B cell (primary cell): ENCODE results near the gene SAMSN1. TPM values are rescaled to one million over a fixed set of nuclear protein-coding genes. Genes with fewer than 3 reads are reported as not detected.
A peak's percentile ranks its signal among the peaks of the same experiment; 100 is the strongest.

Experiments used
- ATAC-seq: fragments of 200-7000 bp; cut with Tn5 transposase; one replicate; pipeline ENCODE4 v1.10.0; 2021; ENCODE audit warnings: low read depth, mild to moderate bottlenecking, moderate number of reproducible peaks, moderate library complexity
- CTCF ChIA-PET: fragments of 350-600 bp; sonication (Branson Sonifier 250); formaldehyde crosslinking; loops from one replicate; lab custom pipeline; 2021; ENCODE audit warnings: antibody characterized with exemption, inconsistent platforms; lab: Charles Lee
- POLR2A ChIA-PET: fragments of 350-600 bp; sonication (Branson Sonifier 250); formaldehyde crosslinking; loops from one replicate; lab custom pipeline; 2021; ENCODE audit warnings: antibody characterized with exemption; lab: Charles Lee
- DNase-seq: peaks from one replicate; pipeline ENCODE4 v3.0.0; 2013
- H2AFZ ChIP-seq: 2 replicates; pipeline ENCODE4 v1.6.1; 2012; ENCODE audit warnings: mild to moderate bottlenecking, low read depth, low read length; ENCODE audit not compliant: insufficient read depth, poor library complexity, severe bottlenecking
- H3K27ac ChIP-seq, 2 donors: 1 replicate in 1 of 2; 2 replicates in 1 of 2; pipeline ENCODE4 v1.5.1; 2012 to 2013; ENCODE audit warnings: low read length in 2 of 2, mild to moderate bottlenecking in 2 of 2, moderate library complexity in 1 of 2
- H3K27me3 ChIP-seq, 4 experiments: fragments of 200-600 bp in 1 of 4; sonication (generic) in 1 of 4; replicated peaks in 1 of 4; 1 replicate in 2 of 4; 2 replicates in 2 of 4; pipeline versions ENCODE4 v1.6.1 to v1.7.0; 2013 to 2016; ENCODE audit warnings: low read length in 3 of 4, mild to moderate bottlenecking in 2 of 4, mixed read lengths in 1 of 4, moderate library complexity in 1 of 4; ENCODE audit not compliant: insufficient read depth in 4 of 4, control insufficient read depth in 3 of 4; ENCODE audit errors: control extremely low read depth in 1 of 4
- H3K36me3 ChIP-seq, 2 experiments: replicated peaks in 1 of 2; 1 replicate in 1 of 2; 2 replicates in 1 of 2; pipeline versions ENCODE4 v1.6.1 to v1.7.1; 2013; ENCODE audit warnings: low read length in 1 of 2; ENCODE audit not compliant: insufficient read depth in 2 of 2, control insufficient read depth in 1 of 2; ENCODE audit errors: control extremely low read depth in 1 of 2, extremely low read depth in 1 of 2
- H3K4me1 ChIP-seq, 2 donors: fragments of 200-600 bp in 1 of 2; sonication (generic) in 1 of 2; 1 replicate in 1 of 2; 2 replicates in 1 of 2; pipeline versions ENCODE4 v1.5.1 to v1.6.1; 2013 to 2017; ENCODE audit warnings: low read length in 2 of 2; ENCODE audit not compliant: control insufficient read depth in 2 of 2, insufficient read depth in 2 of 2
- H3K4me2 ChIP-seq: replicated peaks from 2 replicates; pipeline ENCODE3; 2012; ENCODE audit warnings: mild to moderate bottlenecking, low read depth, low read length; ENCODE audit not compliant: poor library complexity, severe bottlenecking
- H3K4me3 ChIP-seq, 5 experiments: fragments of 200-600 bp in 1 of 5; sonication (generic) in 1 of 5; 1 replicate in 3 of 5; 2 replicates in 2 of 5; pipeline versions ENCODE4 v1.5.1 to v1.7.0; 2011 to 2016; ENCODE audit warnings: low read length in 4 of 5, mild to moderate bottlenecking in 4 of 5, low read depth in 2 of 5, control low read depth in 1 of 5, moderate library complexity in 1 of 5; ENCODE audit not compliant: insufficient read depth in 1 of 5; ENCODE audit errors: control extremely low read depth in 1 of 5, extremely low read depth in 1 of 5
- H3K79me2 ChIP-seq: fragments of 200-600 bp; sonication (generic); one replicate; pipeline ENCODE4 v1.6.0; 2016; ENCODE audit warnings: low read length; ENCODE audit not compliant: control insufficient read depth, insufficient read depth
- H3K9ac ChIP-seq: fragments of 200-600 bp; sonication (generic); 2 replicates; pipeline ENCODE4 v1.6.1; 2017; ENCODE audit warnings: mild to moderate bottlenecking, low read length, moderate library complexity
- H3K9me3 ChIP-seq, 3 donors: one replicate each; pipeline versions ENCODE4 v1.6.1 to v1.7.1; 2013; ENCODE audit warnings: low read length in 2 of 3; ENCODE audit not compliant: control insufficient read depth in 2 of 3, insufficient read depth in 1 of 3; ENCODE audit errors: control extremely low read depth in 1 of 3
- H4K20me1 ChIP-seq: 2 replicates; pipeline ENCODE4 v1.6.0; 2012; ENCODE audit warnings: mild to moderate bottlenecking, low read length; ENCODE audit not compliant: insufficient read depth, control insufficient read depth, poor library complexity, severe bottlenecking
- H3K27ac Mint-ChIP-seq: one replicate; pipeline ENCODE4 v1.8.0; 2021; ENCODE audit warnings: mixed read lengths
- H3K27me3 Mint-ChIP-seq: one replicate; pipeline ENCODE4 v1.8.0; 2021; ENCODE audit warnings: mixed read lengths
- H3K4me1 Mint-ChIP-seq: one replicate; pipeline ENCODE4 v1.8.0; 2021; ENCODE audit warnings: mixed read lengths
- H3K4me3 Mint-ChIP-seq: one replicate; pipeline ENCODE4 v1.8.0; 2021; ENCODE audit warnings: mixed read lengths
- H3K9me3 Mint-ChIP-seq: one replicate; pipeline ENCODE4 v1.8.0; 2022; ENCODE audit warnings: mixed read lengths; ENCODE audit not compliant: insufficient read depth
- EZH2 ChIP-seq: IDR thresholded peaks from 2 replicates; pipeline ENCODE4 v1.6.1; 2012; ENCODE audit warnings: borderline replicate concordance, low read depth, mild to moderate bottlenecking, moderate library complexity, low read length; ENCODE audit not compliant: insufficient read depth, poor library complexity, severe bottlenecking
- WGBS: methylation state at CpG from one replicate; pipeline ENCODE4 v1.1.5; 2013; ENCODE audit warnings: missing lambda C conversion rate; ENCODE audit not compliant: insufficient coverage; 5-methylcytosine and 5-hydroxymethylcytosine counted together
- intact Hi-C: fragments of 100-400 bp; cut with micrococcal nuclease; formaldehyde crosslinking; loops from one replicate; pipeline ENCODE4 v1.10.0; 2022
- polyA plus RNA-seq: library from polyadenylated mRNA; depleted of rRNA; stranded (reverse); fragments of >200 nt; gene quantifications from 2 replicates; pipeline ENCODE4 v1.2.3, GENCODE V29; 2012
- total RNA-seq, 2 donors: library from RNA; stranded (reverse); fragments of 120-200 nt in 1 of 2; gene quantifications; 1 replicate in 1 of 2; 2 replicates in 1 of 2; pipeline versions ENCODE4 v1.2.3 to v1.2.4, GENCODE V29; 2013 to 2022
- TF ChIP-seq, protein P1 (sequence below): fragments of 200-600 bp; IDR thresholded peaks from one replicate; pipeline ENCODE4 v1.8.0; 2022; ENCODE audit warnings: antibody characterized with exemption, mild to moderate bottlenecking

Gene SAMSN1
- total and polyA plus RNA-seq, 2 donors (not counting 1 experiment from before 2014, with no cell fraction given) = 8.7 to 53.1 TPM

DNA sequence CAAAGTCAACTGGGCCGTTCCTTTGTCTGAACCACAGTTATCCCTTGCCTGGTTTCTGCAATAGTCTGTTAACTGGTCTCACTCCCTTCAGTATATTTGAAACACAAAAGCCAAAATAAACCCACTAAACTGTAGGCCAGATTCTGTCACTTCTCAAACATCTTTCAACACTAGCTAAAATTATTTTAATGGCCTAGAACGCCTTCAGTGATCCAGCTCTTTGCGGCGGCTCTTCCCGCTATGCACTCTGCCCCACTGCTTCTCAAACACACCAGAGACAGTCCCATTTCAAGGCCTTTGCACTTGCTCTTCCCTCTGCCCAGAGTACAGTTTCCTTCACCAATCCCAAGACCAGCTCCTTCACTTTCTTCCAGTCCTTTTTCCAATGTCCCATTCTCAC, 9.2 kb downstream of the SAMSN1 start:
- POLR2A ChIA-PET = no interaction called here

DNA sequence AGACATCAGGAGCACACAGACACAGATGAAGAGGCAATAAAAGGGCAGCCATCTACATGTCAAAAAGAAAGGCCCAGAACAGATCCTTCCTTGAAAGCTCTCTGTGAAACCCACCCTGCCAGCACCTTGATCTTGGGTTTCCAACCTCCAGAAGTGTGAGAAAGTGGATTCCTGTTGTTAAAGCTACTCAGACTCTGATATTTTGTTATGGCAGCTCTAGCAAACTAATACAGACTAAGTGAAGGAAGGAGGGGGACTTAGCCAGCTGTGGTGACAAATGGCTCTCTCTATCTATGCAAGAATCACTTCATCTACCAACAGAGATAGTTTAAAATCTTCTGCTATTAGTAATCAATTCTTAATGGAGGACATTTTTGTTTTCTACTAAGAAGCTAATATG, 10.4 kb downstream of the SAMSN1 start:
- DNase-seq (no peak), ATAC-seq (no peak)
- peaks cover 0 to 2% (median 2%) of the 10 kb centered on the region in 3 donors for H3K9me3 ChIP-seq
- H3K4me2 ChIP-seq = no peak overlapping the region
- ChIA-PET POLR2A (no interaction called here), CTCF (interaction anchor here (0.6 kb wide), 1 partner anchor 201 kb away, joined by 3 read pairs; no protein-coding TSS in a partner anchor)
- H2AFZ ChIP-seq = no peak overlapping the region
- H4K20me1 ChIP-seq = no peaks in the 10 kb centered on the region
- no peak for TF ChIP-seq EZH2
- TF ChIP-seq, protein P1, sequence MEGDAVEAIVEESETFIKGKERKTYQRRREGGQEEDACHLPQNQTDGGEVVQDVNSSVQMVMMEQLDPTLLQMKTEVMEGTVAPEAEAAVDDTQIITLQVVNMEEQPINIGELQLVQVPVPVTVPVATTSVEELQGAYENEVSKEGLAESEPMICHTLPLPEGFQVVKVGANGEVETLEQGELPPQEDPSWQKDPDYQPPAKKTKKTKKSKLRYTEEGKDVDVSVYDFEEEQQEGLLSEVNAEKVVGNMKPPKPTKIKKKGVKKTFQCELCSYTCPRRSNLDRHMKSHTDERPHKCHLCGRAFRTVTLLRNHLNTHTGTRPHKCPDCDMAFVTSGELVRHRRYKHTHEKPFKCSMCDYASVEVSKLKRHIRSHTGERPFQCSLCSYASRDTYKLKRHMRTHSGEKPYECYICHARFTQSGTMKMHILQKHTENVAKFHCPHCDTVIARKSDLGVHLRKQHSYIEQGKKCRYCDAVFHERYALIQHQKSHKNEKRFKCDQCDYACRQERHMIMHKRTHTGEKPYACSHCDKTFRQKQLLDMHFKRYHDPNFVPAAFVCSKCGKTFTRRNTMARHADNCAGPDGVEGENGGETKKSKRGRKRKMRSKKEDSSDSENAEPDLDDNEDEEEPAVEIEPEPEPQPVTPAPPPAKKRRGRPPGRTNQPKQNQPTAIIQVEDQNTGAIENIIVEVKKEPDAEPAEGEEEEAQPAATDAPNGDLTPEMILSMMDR = no peak
- no peak overlapping the region for H3K4me3 Mint-ChIP-seq
- no peaks in the 10 kb centered on the region for H3K27me3 Mint-ChIP-seq
- peaks cover 22 to 29% of the 10 kb centered on the region in 2 donors for H3K4me1 ChIP-seq
- peak overlapping the region; percentile 95 for H3K27ac Mint-ChIP-seq
- intact Hi-C loops = loop anchor here (10.0 kb wide), 1 partner anchor 1199 kb away; no protein-coding TSS in a partner anchor
- H3K9me3 Mint-ChIP-seq = peaks cover 6% of the 10 kb centered on the region
- H3K4me1 Mint-ChIP-seq = peaks cover 61% of the 10 kb centered on the region
- peaks cover 0 to 5% of the 10 kb centered on the region in 2 experiments for H3K36me3 ChIP-seq
- H3K4me3 ChIP-seq = no peak overlapping the region
- peaks cover 65% of the 10 kb centered on the region for H3K79me2 ChIP-seq
- H3K27ac ChIP-seq = peak overlapping the region in 1 of 2 donors; percentile 92
- no peaks in the 10 kb centered on the region for H3K27me3 ChIP-seq
- no peak overlapping the region for H3K9ac ChIP-seq

More for the DNA sequence above, 9.2 kb downstream of the SAMSN1 start:
- Histone ChIP-seq H3K36me3 (peaks cover 0 to 5% of the 10 kb centered on the region in 2 experiments), H3K9me3 (peaks cover 0 to 2% (median 2%) of the 10 kb centered on the region in 3 donors), H2AFZ (no peak overlapping the region), H3K9ac (no peak overlapping the region), H3K79me2 (peaks cover 70% of the 10 kb centered on the region), H3K27ac (no peak overlapping the region), H4K20me1 (no peaks in the 10 kb centered on the region), H3K4me1 (peaks cover 25 to 36% of the 10 kb centered on the region in 2 donors), H3K4me3 (no peak overlapping the region), H3K4me2 (no peak overlapping the region), H3K27me3 (no peaks in the 10 kb centered on the region)
- no peaks in the 10 kb centered on the region for H3K27me3 Mint-ChIP-seq
- intact Hi-C loops = loop anchor here (10.0 kb wide), 1 partner anchor 1198 kb away; no protein-coding TSS in a partner anchor
- H3K4me1 Mint-ChIP-seq = peaks cover 64% of the 10 kb centered on the region
- H3K27ac Mint-ChIP-seq = peak overlapping the region; percentile 83
- no peak overlapping the region for H3K4me3 Mint-ChIP-seq
- TF ChIP-seq EZH2 = no peak
- TF ChIP-seq, protein P1 = no peak
- peaks cover 6% of the 10 kb centered on the region for H3K9me3 Mint-ChIP-seq
- CTCF ChIA-PET = interaction anchor here (1.0 kb wide), 1 partner anchor 12 kb away, joined by 3 read pairs; no protein-coding TSS in a partner anchor
- ATAC-seq = no peak
- WGBS = 98% methylated on average over 5 of the region's 5 CpGs
- no peak for DNase-seq
